Activated CD8-positive, alpha-beta T cell treated with anti-CD3 and anti-CD28 coated beads, Interleukin-2, amount 10 ng/mL, durations not matched to agents 7 days and 5 days (primary cell): ENCODE measurements around the gene CISD1. TPM values are rescaled to one million over a fixed set of nuclear protein-coding genes. Genes with fewer than 3 reads are reported as not detected.

Source experiments
- ATAC-seq: fragments of 150-1000 bp; cut with Tn5 transposase; one replicate; pipeline ENCODE4 v1.10.0; 2021; ENCODE audit warnings: moderate library complexity
- CTCF ChIA-PET: fragments of 350-600 bp; sonication (Branson Sonifier 250); formaldehyde crosslinking; loops from one replicate; lab custom pipeline; 2021; ENCODE audit warnings: antibody characterized with exemption; lab: Charles Lee
- POLR2A ChIA-PET: fragments of 350-600 bp; sonication (Branson Sonifier 250); formaldehyde crosslinking; loops from one replicate; lab custom pipeline; 2021; ENCODE audit warnings: antibody characterized with exemption; lab: Charles Lee
- DNase-seq: peaks from one replicate; pipeline ENCODE4 v3.0.0-alpha.2; 2020
- H3K27ac Mint-ChIP-seq: one replicate; pipeline ENCODE4 v1.8.0; 2021; ENCODE audit warnings: mild to moderate bottlenecking, mixed read lengths
- H3K27me3 Mint-ChIP-seq: one replicate; pipeline ENCODE4 v1.8.0; 2021; ENCODE audit warnings: low read depth, mixed read lengths
- H3K36me3 Mint-ChIP-seq: one replicate; pipeline ENCODE4 v1.8.0; 2021; ENCODE audit warnings: low read depth, mixed read lengths
- H3K4me1 Mint-ChIP-seq: one replicate; pipeline ENCODE4 v1.8.0; 2021; ENCODE audit warnings: low read depth, mixed read lengths
- H3K4me3 Mint-ChIP-seq: one replicate; pipeline ENCODE4 v1.8.0; 2021; ENCODE audit warnings: mild to moderate bottlenecking, mixed read lengths
- H3K9me3 Mint-ChIP-seq: one replicate; pipeline ENCODE4 v1.8.0; 2022; ENCODE audit warnings: mixed read lengths; ENCODE audit not compliant: insufficient read depth
- total RNA-seq, 2 experiments: library from RNA; stranded (reverse); gene quantifications; one replicate each; pipeline ENCODE4 v1.2.3, GENCODE V29; 2021

CISD1 gene
- total RNA-seq, 2 experiments from 2014 or later: 40.3 to 40.9 TPM

DNA sequence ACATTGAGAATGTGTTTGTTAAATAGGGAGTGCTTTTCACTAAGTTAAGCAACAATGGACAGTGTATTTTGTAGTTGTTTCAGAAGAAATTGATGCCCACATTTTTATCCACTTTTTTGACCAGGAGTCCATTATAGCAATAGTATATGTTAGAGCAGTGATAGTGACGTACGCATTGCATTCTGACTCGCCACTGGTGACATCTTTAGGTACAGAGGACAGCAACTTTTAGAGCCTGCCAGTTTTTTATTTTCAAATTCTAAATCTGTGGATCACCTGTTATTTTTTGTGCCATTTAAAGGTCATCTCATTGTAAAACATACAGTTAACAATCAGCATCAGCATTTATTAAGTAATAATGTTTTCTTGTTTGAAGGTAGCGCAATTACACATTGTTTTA is 67.3 kb downstream of the CISD1 start:
- Mint-ChIP-seq H3K27me3 (peaks cover 12% of the 10 kb centered on the region), H3K36me3 (peaks cover 10% of the 10 kb centered on the region), H3K4me3 (peak overlapping the region; percentile 88), H3K4me1 (peaks cover 34% of the 10 kb centered on the region), H3K27ac (no peak overlapping the region), H3K9me3 (no peaks in the 10 kb centered on the region)
- DNase-seq (no peak), ATAC-seq (no peak)
- CTCF ChIA-PET: interaction anchor here (1.4 kb wide), 1 partner anchor 36 kb away, joined by 3 read pairs; no protein-coding TSS in a partner anchor
- POLR2A ChIA-PET: interaction anchor here (1.0 to 2.1 kb wide), 2 partner anchors 48 to 50 kb away, joined by 3 to 8 read pairs; partner anchors contain the start of gene TFAM

Other genes with a start within 250 kb of the CISD1 start
- gene IPMK, start 1.3 kb upstream of the CISD1 start, total RNA-seq: 1 to 10 TPM; 5.8 to 6.1 TPM
- gene UBE2D1, start 65.8 kb downstream of the CISD1 start, total RNA-seq: 10 to 100 TPM; 12.2 to 12.3 TPM
- 10 to 100 TPM; 64.1 to 67.2 TPM for gene TFAM, start 116.2 kb downstream of the CISD1 start, total RNA-seq
- not detected for gene BICC1, start 243.7 kb downstream of the CISD1 start, total RNA-seq